ENCODE measurements around the gene SHLD1.

SHLD1 gene

DNA sequence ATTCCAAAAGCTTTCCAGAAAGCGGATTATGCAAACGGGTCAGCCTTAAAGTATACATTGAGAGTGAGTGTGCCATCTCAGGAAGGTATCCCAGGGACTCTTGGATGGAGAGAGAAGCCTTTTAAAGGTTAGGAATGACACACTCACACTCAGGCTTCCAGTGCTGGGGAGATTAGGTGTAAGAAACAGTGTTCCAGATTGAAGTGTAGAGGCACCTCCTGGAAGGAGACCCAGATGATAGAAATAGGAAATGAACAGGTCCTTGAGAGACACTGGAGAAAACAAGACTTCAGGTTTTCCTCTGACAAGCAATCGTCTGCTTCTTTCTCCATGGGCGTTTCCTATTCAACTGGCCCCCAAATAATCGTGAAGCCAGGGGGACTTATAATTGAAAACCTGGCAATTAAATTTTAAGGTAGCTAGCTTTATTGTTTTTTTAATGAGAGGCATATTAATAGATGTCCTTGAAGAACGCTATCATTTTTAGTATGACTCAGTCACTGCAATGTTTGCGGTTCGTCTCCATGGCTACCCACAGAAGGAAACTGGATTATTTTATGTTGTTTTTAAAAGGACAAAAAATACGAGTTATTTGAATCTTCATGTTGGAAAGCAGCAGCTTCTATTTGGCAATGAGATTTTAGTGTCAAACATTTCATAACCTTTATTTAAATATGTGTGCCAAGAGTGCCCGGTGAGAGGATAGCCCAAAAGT lies 114.8 kb downstream of the SHLD1 start:
- no peaks in the 10 kb centered on the region for H3K79me2 ChIP-seq (ENCODE audit: insufficient read depth, low read depth)
- no peaks in the 10 kb centered on the region for H3K36me3 ChIP-seq (ENCODE audit: insufficient read depth)
- H2AFZ ChIP-seq (ENCODE audit: low read depth): no peak overlapping the region
- no peak overlapping the region for H3K9ac ChIP-seq
- no peaks in the 10 kb centered on the region for H3K4me1 ChIP-seq (ENCODE audit: low read depth, poor library complexity, severe bottlenecking)
- no peak overlapping the region for H3K27ac ChIP-seq
- no peak overlapping the region for H3K4me2 ChIP-seq
- H3K4me3 ChIP-seq (IDR thresholded peaks at IDR 0.05; ENCODE audit: insufficient read depth, low read depth, low read length): no peak overlapping the region
- no peak for TF ChIP-seq CTCF (conservative IDR thresholded peaks at IDR 0.05; ENCODE audit: low read depth, low read length)
- no peaks in the 10 kb centered on the region for H4K20me1 ChIP-seq (ENCODE audit: insufficient read depth)
- no peaks in the 10 kb centered on the region for H3K27me3 ChIP-seq (ENCODE audit: insufficient read depth, low read depth)

DNA sequence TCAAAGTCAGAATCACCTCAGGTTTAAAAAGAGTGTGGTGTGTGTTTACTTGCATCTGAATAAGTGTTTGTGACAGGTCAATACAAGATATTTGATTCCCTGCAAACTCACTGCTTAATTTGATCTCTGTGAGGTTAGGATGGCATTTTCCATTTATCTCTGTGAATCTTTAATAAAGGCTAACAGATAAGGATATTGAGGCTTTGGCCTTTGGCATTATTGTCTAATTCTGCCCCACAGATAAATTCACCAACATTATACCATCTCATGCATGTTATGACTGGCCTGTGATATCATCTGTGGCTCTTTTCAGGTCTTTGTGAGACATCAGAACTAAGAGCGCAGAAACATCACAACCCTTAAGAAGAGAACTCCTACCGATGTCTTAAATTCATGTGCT lies 115.4 kb downstream of the SHLD1 start:
- no peaks in the 10 kb centered on the region for H3K79me2 ChIP-seq (ENCODE audit: insufficient read depth, low read depth)

DNA sequence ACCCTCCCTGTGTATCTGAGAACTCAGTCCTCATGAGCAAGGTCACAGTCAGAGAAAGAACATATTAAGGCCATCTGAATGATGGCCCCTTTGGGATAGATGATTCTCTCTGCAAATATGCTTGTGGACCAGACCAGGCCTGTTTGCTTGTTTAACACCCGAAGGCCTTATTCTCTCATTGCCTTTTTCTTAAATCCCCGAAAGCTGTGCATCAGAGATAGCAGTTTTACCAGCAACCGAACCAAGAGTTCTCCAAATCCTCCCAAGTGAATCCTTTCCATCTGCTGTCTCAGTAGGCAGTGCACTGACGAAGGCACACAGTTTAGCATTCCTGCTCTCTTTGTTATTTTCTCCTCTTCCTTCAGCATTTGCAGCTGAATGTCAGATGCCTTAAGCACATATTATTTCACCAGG lies 120.4 kb downstream of the SHLD1 start:
- no peak overlapping the region for H3K4me2 ChIP-seq
- no peaks in the 10 kb centered on the region for H3K36me3 ChIP-seq (ENCODE audit: insufficient read depth)
- TF ChIP-seq CTCF (conservative IDR thresholded peaks at IDR 0.05; ENCODE audit: low read depth, low read length): no peak
- no peaks in the 10 kb centered on the region for H3K4me1 ChIP-seq (ENCODE audit: low read depth, poor library complexity, severe bottlenecking)
- no peaks in the 10 kb centered on the region for H3K27me3 ChIP-seq (ENCODE audit: insufficient read depth, low read depth)
- no peak overlapping the region for H3K9ac ChIP-seq
- no peaks in the 10 kb centered on the region for H4K20me1 ChIP-seq (ENCODE audit: insufficient read depth)
- H3K4me3 ChIP-seq (IDR thresholded peaks at IDR 0.05; ENCODE audit: insufficient read depth, low read depth, low read length): no peak overlapping the region
- H2AFZ ChIP-seq (ENCODE audit: low read depth): no peak overlapping the region
- no peaks in the 10 kb centered on the region for H3K79me2 ChIP-seq (ENCODE audit: insufficient read depth, low read depth)
- H3K27ac ChIP-seq: no peak overlapping the region

More for the DNA sequence above, 115.4 kb downstream of the SHLD1 start:
- no peaks in the 10 kb centered on the region for H3K4me1 ChIP-seq (ENCODE audit: low read depth, poor library complexity, severe bottlenecking)
- H2AFZ ChIP-seq (ENCODE audit: low read depth): no peak overlapping the region
- H3K27me3 ChIP-seq (ENCODE audit: insufficient read depth, low read depth): no peaks in the 10 kb centered on the region
- H3K4me3 ChIP-seq (IDR thresholded peaks at IDR 0.05; ENCODE audit: insufficient read depth, low read depth, low read length): no peak overlapping the region
- no peak overlapping the region for H3K4me2 ChIP-seq
- no peaks in the 10 kb centered on the region for H3K36me3 ChIP-seq (ENCODE audit: insufficient read depth)
- no peak overlapping the region for H3K27ac ChIP-seq
- H4K20me1 ChIP-seq (ENCODE audit: insufficient read depth): no peaks in the 10 kb centered on the region
- TF ChIP-seq CTCF (conservative IDR thresholded peaks at IDR 0.05; ENCODE audit: low read depth, low read length): no peak
- H3K9ac ChIP-seq: no peak overlapping the region

DNA sequence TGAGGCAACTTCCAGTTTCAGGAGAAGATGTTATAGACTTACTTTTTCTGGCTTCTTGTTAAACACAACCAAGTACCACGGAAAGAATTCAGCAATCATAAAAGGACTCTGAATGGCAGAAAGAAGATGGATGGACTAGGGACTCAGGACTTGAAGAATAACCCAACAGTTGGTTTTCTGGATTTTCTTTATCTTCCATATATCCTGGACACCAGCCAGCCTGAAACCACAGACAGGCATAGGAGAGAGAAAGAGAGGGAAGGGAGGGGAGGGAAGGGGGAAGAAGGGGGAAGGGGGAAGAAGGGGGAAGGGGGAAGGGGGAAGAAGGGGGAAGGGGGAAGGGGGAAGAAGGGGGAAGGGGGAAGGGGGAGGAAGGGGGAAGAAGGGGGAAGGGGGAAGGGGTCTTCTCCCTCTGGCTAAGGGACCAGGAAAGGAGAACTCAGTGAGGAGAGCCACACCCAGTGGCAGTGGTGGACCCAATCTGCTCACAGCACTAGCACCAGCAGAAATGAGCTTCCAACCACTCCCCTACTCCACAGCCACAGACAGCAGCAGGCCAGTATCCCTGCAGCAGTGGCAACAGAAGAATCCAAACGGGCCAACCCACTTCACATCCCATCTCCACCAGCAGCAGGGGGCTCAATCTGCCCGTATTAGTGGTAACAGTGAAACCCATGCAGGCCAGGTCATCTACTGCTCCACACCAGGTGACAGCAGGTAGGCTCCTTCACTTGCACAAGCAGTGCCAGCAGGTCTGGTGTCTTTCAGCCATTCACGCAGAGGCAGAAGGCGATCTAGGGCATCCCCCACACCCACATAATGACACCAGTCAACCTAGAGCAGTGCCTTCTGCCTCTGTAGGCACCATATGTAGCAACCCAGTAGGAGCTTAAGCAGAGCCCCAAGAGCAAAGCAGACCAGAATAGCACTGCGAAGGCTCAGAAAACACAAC lies 121.5 kb downstream of the SHLD1 start:
- no peaks in the 10 kb centered on the region for H3K27me3 ChIP-seq (ENCODE audit: insufficient read depth, low read depth)
- no peak for TF ChIP-seq CTCF (conservative IDR thresholded peaks at IDR 0.05; ENCODE audit: low read depth, low read length)
- H3K36me3 ChIP-seq (ENCODE audit: insufficient read depth): no peaks in the 10 kb centered on the region
- no peak overlapping the region for H3K4me2 ChIP-seq
- H3K27ac ChIP-seq: no peak overlapping the region
- no peak overlapping the region for H3K9ac ChIP-seq
- no peaks in the 10 kb centered on the region for H4K20me1 ChIP-seq (ENCODE audit: insufficient read depth)
- H3K4me1 ChIP-seq (ENCODE audit: low read depth, poor library complexity, severe bottlenecking): no peaks in the 10 kb centered on the region
- no peak overlapping the region for H2AFZ ChIP-seq (ENCODE audit: low read depth)
- H3K79me2 ChIP-seq (ENCODE audit: insufficient read depth, low read depth): no peaks in the 10 kb centered on the region
- no peak overlapping the region for H3K4me3 ChIP-seq (IDR thresholded peaks at IDR 0.05; ENCODE audit: insufficient read depth, low read depth, low read length)

All from KMS-11 (cell line).